ENCODE data around the gene MTUS2. TPM values are rescaled to one million over a fixed set of nuclear protein-coding genes. Genes with fewer than 3 reads are reported as not detected.

Gene MTUS2
- total RNA-seq, 4 donors from 2014 or later, result 0.08 to 0.57 TPM; not detected in 2

DNA sequence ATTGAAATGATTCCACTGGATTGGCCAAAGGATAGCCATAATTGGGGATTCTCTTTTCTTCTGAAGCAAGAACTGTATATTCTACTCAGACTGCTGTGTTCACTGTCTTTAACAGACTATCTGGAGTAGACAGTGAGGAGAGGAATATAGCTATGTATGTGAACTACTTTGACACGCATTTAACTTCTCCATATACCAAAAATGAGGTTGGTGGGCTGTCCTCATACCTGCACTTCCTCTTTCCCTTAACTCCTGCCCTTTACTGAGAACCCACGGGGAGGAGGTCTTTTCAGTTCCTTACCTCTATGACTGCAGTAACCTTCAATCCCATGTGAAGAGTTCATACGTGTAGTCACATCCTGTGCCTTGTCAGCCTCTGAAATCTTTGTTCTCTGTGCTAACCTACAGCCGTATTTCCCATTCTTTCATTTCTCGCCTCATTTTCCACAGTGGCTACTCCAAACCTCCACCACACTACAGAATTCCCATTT, 305.8 kb downstream of the MTUS2 start:
- intact Hi-C loops (cut with DNase I), result no loop called here
- Histone ChIP-seq H3K4me3 (no peak overlapping the region), H3K4me1 (no peaks in the 10 kb centered on the region), H3K36me3 (no peaks in the 10 kb centered on the region), H3K27me3 (no peaks in the 10 kb centered on the region), H3K27ac (no peak overlapping the region), H3K9me3 (no peaks in the 10 kb centered on the region)
- no peak for DNase-seq
- WGBS, 2 donors, result 51 to 53% methylated on average over 5 of the region's 5 CpGs
- no peak for TF ChIP-seq POLR2A (IDR thresholded peaks at IDR 0.05)
- TF ChIP-seq, protein P1, sequence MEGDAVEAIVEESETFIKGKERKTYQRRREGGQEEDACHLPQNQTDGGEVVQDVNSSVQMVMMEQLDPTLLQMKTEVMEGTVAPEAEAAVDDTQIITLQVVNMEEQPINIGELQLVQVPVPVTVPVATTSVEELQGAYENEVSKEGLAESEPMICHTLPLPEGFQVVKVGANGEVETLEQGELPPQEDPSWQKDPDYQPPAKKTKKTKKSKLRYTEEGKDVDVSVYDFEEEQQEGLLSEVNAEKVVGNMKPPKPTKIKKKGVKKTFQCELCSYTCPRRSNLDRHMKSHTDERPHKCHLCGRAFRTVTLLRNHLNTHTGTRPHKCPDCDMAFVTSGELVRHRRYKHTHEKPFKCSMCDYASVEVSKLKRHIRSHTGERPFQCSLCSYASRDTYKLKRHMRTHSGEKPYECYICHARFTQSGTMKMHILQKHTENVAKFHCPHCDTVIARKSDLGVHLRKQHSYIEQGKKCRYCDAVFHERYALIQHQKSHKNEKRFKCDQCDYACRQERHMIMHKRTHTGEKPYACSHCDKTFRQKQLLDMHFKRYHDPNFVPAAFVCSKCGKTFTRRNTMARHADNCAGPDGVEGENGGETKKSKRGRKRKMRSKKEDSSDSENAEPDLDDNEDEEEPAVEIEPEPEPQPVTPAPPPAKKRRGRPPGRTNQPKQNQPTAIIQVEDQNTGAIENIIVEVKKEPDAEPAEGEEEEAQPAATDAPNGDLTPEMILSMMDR (IDR thresholded peaks at IDR 0.05), result no peak

DNA sequence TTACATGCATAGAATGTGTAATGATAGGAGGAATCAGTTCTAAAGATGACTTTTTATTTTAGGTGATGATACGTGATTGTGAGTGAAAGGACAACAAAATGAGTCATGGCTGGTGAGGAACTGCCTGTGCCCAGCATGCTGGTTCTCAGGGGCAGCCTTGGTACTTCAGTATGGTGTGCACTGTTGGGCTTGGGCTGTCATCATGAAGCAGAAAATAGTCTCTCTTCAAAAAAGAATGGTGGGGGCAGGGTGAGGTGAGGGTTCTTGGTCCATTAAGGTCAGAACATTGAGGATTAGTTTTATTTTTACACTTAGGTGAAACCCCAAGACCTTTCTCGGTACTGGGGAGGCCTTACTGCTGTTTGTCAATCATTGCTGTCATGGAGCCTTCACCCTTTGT, 309.5 kb downstream of the MTUS2 start:
- Histone ChIP-seq H3K9me3 (no peaks in the 10 kb centered on the region), H3K27me3 (no peaks in the 10 kb centered on the region), H3K27ac (no peak overlapping the region), H3K4me1 (no peaks in the 10 kb centered on the region), H3K4me3 (no peak overlapping the region), H3K36me3 (no peaks in the 10 kb centered on the region)
- TF ChIP-seq, protein P1 (IDR thresholded peaks at IDR 0.05), result no peak
- TF ChIP-seq POLR2A (IDR thresholded peaks at IDR 0.05), result no peak
- 44 to 63% methylated on average over 2 of the region's 2 CpGs for WGBS, 2 donors
- DNase-seq, result no peak
- intact Hi-C loops (cut with DNase I), result no loop called here

DNA sequence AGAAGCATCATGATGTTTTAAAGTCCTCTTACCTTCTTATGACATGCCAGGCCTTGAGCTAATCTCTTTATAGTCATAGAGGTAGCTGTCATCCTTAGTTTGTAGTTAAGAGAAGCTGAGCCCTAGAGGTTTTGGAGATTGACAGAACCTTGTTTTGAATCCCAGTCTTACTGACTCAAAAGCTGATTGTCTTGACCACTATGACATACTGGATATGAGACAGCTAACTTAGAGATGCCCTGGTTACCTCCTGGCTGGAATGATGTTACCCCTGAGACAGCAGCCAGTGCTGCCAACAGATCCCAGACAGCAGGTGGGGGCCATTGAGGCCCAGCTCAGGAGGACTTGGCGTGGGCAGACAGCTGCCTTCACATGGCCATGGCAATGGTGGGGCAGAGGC, 311.0 kb downstream of the MTUS2 start:
- H3K27ac ChIP-seq, result no peak overlapping the region
- no peak for DNase-seq
- TF ChIP-seq, protein P1 (IDR thresholded peaks at IDR 0.05), result no peak
- TF ChIP-seq POLR2A (IDR thresholded peaks at IDR 0.05), result no peak
- no peaks in the 10 kb centered on the region for H3K9me3 ChIP-seq
- H3K27me3 ChIP-seq, result no peaks in the 10 kb centered on the region
- intact Hi-C loops (cut with DNase I), result no loop called here
- no peaks in the 10 kb centered on the region for H3K4me1 ChIP-seq
- H3K36me3 ChIP-seq, result no peaks in the 10 kb centered on the region
- no peak overlapping the region for H3K4me3 ChIP-seq
- WGBS, 2 donors, result 67% methylated on average over 1 of the region's 1 CpG; no CpG with 5 or more reads in 1 of the 2 donors

DNA sequence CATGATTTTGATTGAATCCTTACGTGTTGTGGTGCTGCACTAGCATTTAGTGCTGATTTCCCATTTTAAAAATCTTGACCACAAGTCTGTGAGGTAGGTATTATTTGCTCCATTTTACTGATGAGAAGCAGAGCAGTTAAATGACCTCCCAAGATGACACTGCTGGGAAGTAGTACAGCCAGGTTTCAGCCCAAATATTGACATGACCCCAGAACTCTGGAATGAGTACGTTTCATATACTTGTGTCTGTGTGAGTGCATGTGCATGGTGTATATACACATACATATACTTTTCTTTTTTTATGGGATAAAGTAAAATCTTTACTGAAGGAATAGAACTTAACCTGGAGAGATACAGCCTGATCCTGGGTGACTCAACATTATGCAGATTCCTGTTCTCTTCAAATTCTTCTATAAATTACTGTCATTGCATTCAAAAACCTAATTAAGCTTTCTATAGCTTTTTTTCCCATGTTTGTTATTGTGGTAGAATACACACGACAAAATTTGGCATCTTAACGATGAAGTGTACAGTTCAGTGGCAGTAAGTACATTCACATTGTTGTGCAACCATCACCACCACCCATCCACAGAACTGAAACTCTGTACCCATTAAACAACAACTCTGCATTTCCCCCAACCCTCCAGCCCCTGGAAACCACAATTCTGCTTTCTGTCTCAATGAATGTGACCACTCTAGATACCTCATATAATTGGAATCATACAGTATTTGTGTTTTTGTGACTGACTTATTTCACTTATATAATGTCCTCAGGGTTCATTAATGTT, 311.9 kb downstream of the MTUS2 start:
- Histone ChIP-seq H3K27ac (no peak overlapping the region), H3K36me3 (no peaks in the 10 kb centered on the region), H3K4me1 (no peaks in the 10 kb centered on the region), H3K9me3 (peaks cover 0 to 4% (median 0%) of the 10 kb centered on the region in 3 donors), H3K27me3 (no peaks in the 10 kb centered on the region), H3K4me3 (no peak overlapping the region)
- WGBS, 2 donors, result 54 to 57% methylated on average over 4 of the region's 4 CpGs
- no peak for TF ChIP-seq POLR2A (IDR thresholded peaks at IDR 0.05)
- TF ChIP-seq, protein P1 (IDR thresholded peaks at IDR 0.05), result no peak
- intact Hi-C loops (cut with DNase I), result no loop called here
- no peak for DNase-seq

DNA sequence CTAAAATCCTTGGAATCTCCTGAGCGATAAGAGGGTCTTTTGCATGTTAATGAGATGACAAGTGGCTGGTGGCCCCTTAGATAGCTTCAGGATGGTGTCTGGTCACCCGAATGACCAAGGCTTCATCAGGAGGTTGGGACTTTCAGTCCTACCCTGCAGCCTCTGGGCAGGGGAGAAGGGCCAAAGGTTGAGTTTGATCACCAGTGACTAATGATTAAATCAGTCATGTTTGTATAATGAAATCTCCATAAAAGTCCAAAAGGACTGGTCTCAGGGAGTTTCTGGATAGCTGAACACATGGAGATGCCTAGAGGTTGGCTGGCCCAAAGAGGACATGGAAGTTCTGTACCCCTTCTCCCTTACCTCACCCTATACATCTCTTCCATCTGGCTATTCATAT, 316.2 kb downstream of the MTUS2 start:
- WGBS, 2 donors, result 83 to 90% methylated on average over 1 to 2 of the region's 2 CpGs
- Histone ChIP-seq H3K4me3 (no peak overlapping the region), H3K36me3 (no peaks in the 10 kb centered on the region), H3K4me1 (no peaks in the 10 kb centered on the region), H3K27me3 (no peaks in the 10 kb centered on the region), H3K27ac (no peak overlapping the region), H3K9me3 (peaks cover 0 to 4% (median 0%) of the 10 kb centered on the region in 3 donors)
- DNase-seq, result no peak
- intact Hi-C loops (cut with DNase I), result no loop called here
- TF ChIP-seq POLR2A (IDR thresholded peaks at IDR 0.05), result no peak
- TF ChIP-seq, protein P1 (IDR thresholded peaks at IDR 0.05), result no peak
